HEK293 (cell line): Measurements from ENCODE around the gene RPL29.

Source experiments
- CTCF ChIA-PET: fragments of 350-600 bp; formaldehyde crosslinking; extraction: SDS; loops from one replicate; lab custom pipeline; 2021; ENCODE audit warnings: antibody characterized with exemption; lab: Yijun Ruan, JAX
- POLR2A ChIA-PET: fragments of 300-600 bp; formaldehyde crosslinking; extraction: SDS; loops from one replicate; lab custom pipeline; 2020; ENCODE audit warnings: antibody characterized with exemption, inconsistent platforms; lab: Yijun Ruan, JAX
- H3K27ac ChIP-seq: fragments of 200-500 bp; sonication (Bioruptor generic); 2 replicates; pipeline ENCODE4 v1.5.1; 2014; ENCODE audit warnings: low read depth, low read length, control low read depth, inconsistent platforms; ENCODE audit errors: extremely low read depth
- H3K36me3 ChIP-seq, 2 experiments: fragments of 200-500 bp in 1 of 2; sonication (Bioruptor generic) in 1 of 2; 1 replicate in 1 of 2; 2 replicates in 1 of 2; pipeline ENCODE4 v1.5.1; 2014 to 2017; ENCODE audit warnings: inconsistent platforms in 2 of 2, low read length in 2 of 2; ENCODE audit not compliant: control insufficient read depth in 2 of 2, insufficient read depth in 1 of 2
- H3K4me1 ChIP-seq: fragments of 200-500 bp; sonication (Bioruptor generic); 2 replicates; pipeline ENCODE4 v1.5.1; 2014; ENCODE audit warnings: mild to moderate bottlenecking, low read length, inconsistent platforms; ENCODE audit not compliant: control insufficient read depth, insufficient read depth
- H3K4me3 ChIP-seq: 2 replicates; pipeline ENCODE4 v1.5.1; 2011; ENCODE audit warnings: low read depth, mild to moderate bottlenecking, control low read depth, low read length, moderate library complexity
- H3K9me3 ChIP-seq: fragments of 200-500 bp; sonication (Bioruptor generic); 2 replicates; pipeline ENCODE4 v1.5.1; 2014; ENCODE audit warnings: low read depth, low read length, inconsistent platforms; ENCODE audit not compliant: control insufficient read depth, insufficient read depth
- GLIS2 ChIP-seq: fragments of 450-650 bp; formaldehyde crosslinking; IDR thresholded peaks from 2 replicates; pipeline ENCODE4 v1.5.1; 2016; ENCODE audit warnings: missing biosample characterization, missing genetic modification characterization
- KLF8 ChIP-seq: fragments of 450-650 bp; formaldehyde crosslinking; IDR thresholded peaks from 2 replicates; pipeline ENCODE4 v1.5.1; 2016; ENCODE audit warnings: missing biosample characterization, missing genetic modification characterization
- MZF1 ChIP-seq: fragments of 450-650 bp; formaldehyde crosslinking; IDR thresholded peaks from 2 replicates; pipeline ENCODE4 v1.5.1; 2017; ENCODE audit warnings: missing biosample characterization, missing genetic modification characterization, borderline replicate concordance
- OSR2 ChIP-seq: fragments of 450-650 bp; formaldehyde crosslinking; IDR thresholded peaks from 2 replicates; pipeline ENCODE4 v1.5.1; 2016; ENCODE audit warnings: missing biosample characterization, missing genetic modification characterization
- PRDM2 ChIP-seq: fragments of 450-650 bp; formaldehyde crosslinking; IDR thresholded peaks from 2 replicates; pipeline ENCODE4 v1.5.1; 2016; ENCODE audit warnings: missing biosample characterization, missing genetic modification characterization, borderline replicate concordance
- ZBTB8A ChIP-seq: fragments of 450-650 bp; formaldehyde crosslinking; IDR thresholded peaks from 2 replicates; pipeline ENCODE4 v1.5.1; 2016; ENCODE audit warnings: missing biosample characterization, missing genetic modification characterization
- ZNF112 ChIP-seq: fragments of 450-650 bp; formaldehyde crosslinking; IDR thresholded peaks from 2 replicates; pipeline ENCODE4 v1.5.0; 2017; ENCODE audit warnings: missing biosample characterization, missing genetic modification characterization
- ZNF114 ChIP-seq: fragments of 450-650 bp; formaldehyde crosslinking; IDR thresholded peaks from 2 replicates; pipeline ENCODE4 v1.5.0; 2017; ENCODE audit warnings: missing biosample characterization, missing genetic modification characterization
- ZNF140 ChIP-seq: fragments of 450-650 bp; formaldehyde crosslinking; IDR thresholded peaks from 2 replicates; pipeline ENCODE4 v1.5.1; 2016; ENCODE audit warnings: missing biosample characterization, missing genetic modification characterization
- ZNF19 ChIP-seq: fragments of 450-650 bp; formaldehyde crosslinking; IDR thresholded peaks from 2 replicates; pipeline ENCODE4; 2016; ENCODE audit warnings: missing biosample characterization, missing genetic modification characterization, low read depth
- ZNF555 ChIP-seq: fragments of 450-650 bp; formaldehyde crosslinking; conservative IDR thresholded peaks from 2 replicates; pipeline ENCODE4 v1.5.1; 2017; ENCODE audit warnings: missing biosample characterization, mild to moderate bottlenecking, missing genetic modification characterization, inconsistent platforms
- ZNF670 ChIP-seq: fragments of 450-650 bp; formaldehyde crosslinking; IDR thresholded peaks from 2 replicates; pipeline ENCODE4 v1.5.1; 2016; ENCODE audit warnings: missing biosample characterization, missing genetic modification characterization, low read depth
- ZNF692 ChIP-seq: fragments of 450-650 bp; formaldehyde crosslinking; IDR thresholded peaks from 2 replicates; pipeline ENCODE4 v1.5.1; 2016; ENCODE audit warnings: missing biosample characterization, missing genetic modification characterization
- ZNF768 ChIP-seq: fragments of 450-650 bp; formaldehyde crosslinking; IDR thresholded peaks from 2 replicates; pipeline ENCODE4 v1.5.1; 2018; ENCODE audit warnings: missing biosample characterization, mild to moderate bottlenecking, missing genetic modification characterization
- TF ChIP-seq, protein P1 (sequence below): fragments of 450-650 bp; formaldehyde crosslinking; IDR thresholded peaks from 2 replicates; pipeline ENCODE4 v1.5.1; 2016; ENCODE audit warnings: missing biosample characterization, missing genetic modification characterization
- TF ChIP-seq, protein P2 (sequence below): fragments of 450-650 bp; formaldehyde crosslinking; IDR thresholded peaks from 2 replicates; pipeline ENCODE4 v1.5.1; 2016; ENCODE audit warnings: missing biosample characterization, missing genetic modification characterization
- TF ChIP-seq, protein P3 (sequence below): fragments of 450-650 bp; formaldehyde crosslinking; conservative IDR thresholded peaks from 2 replicates; pipeline ENCODE4 v1.5.1; 2016; ENCODE audit warnings: low read depth, missing biosample characterization, missing genetic modification characterization

RPL29 gene

DNA sequence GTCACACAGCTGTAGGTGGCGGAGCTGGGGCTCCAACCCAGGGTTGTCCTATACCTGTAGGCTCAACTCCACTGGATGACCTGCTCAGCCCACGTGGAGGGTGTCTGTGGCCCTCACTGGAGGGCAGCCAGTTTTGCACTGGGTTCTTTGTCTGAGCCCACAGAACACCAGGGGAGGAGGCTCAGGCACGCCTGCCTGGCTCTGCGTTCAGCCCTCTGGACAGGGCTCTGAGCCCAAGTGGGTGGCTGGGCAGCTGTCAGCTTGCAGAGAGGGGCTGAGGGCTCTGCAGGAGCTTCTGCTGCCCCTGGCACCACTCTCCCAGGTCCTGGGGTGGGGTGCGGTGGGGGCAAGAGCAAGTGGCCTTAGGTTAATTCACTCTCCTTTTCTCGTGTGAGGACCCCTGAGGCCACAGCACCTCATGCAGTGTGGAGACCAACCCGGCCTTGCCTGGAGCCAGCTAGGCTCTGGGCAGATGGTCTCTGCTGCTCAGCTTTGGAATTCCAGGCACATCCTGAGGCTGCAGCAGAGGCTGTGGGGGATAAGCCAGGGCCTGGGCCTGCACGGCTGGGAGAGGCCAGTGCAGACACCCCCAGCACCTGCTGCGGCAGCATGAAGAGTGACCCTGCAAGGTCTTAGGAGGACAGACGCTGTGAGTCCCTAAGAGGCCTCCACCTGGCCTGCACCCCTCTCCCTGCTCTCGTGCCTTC is 37.2 kb upstream of the RPL29 start:
- Histone ChIP-seq H3K36me3 (no peaks in the 10 kb centered on the region), H3K9me3 (no peaks in the 10 kb centered on the region), H3K4me3 (no peak overlapping the region), H3K4me1 (no peaks in the 10 kb centered on the region), H3K27ac (no peak overlapping the region)
- CTCF ChIA-PET: no interaction called here
- POLR2A ChIA-PET: no interaction called here
- TF ChIP-seq PRDM2 (tag by site-specific recombination): no peak
- no peak for TF ChIP-seq ZNF768
- no peak for TF ChIP-seq ZNF112
- no peak for TF ChIP-seq ZNF19 (tag by site-specific recombination)
- TF ChIP-seq, protein P1, sequence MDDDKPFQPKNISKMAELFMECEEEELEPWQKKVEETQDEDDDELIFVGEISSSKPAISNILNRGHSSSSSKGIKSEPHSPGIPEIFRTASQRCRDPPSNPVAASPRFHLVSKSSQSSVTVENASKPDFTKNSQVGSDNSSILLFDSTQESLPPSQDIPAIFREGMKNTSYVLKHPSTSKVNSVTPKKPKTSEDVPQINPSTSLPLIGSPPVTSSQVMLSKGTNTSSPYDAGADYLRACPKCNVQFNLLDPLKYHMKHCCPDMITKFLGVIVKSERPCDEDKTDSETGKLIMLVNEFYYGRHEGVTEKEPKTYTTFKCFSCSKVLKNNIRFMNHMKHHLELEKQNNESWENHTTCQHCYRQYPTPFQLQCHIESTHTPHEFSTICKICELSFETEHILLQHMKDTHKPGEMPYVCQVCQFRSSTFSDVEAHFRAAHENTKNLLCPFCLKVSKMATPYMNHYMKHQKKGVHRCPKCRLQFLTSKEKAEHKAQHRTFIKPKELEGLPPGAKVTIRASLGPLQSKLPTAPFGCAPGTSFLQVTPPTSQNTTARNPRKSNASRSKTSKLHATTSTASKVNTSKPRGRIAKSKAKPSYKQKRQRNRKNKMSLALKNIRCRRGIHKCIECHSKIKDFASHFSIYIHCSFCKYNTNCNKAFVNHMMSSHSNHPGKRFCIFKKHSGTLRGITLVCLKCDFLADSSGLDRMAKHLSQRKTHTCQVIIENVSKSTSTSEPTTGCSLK (tag by site-specific recombination): no peak
- no peak for TF ChIP-seq OSR2 (tag by site-specific recombination)
- TF ChIP-seq GLIS2 (tag by site-specific recombination): no peak
- TF ChIP-seq ZNF692 (tag by site-specific recombination): no peak
- no peak for TF ChIP-seq MZF1
- TF ChIP-seq, protein P2, sequence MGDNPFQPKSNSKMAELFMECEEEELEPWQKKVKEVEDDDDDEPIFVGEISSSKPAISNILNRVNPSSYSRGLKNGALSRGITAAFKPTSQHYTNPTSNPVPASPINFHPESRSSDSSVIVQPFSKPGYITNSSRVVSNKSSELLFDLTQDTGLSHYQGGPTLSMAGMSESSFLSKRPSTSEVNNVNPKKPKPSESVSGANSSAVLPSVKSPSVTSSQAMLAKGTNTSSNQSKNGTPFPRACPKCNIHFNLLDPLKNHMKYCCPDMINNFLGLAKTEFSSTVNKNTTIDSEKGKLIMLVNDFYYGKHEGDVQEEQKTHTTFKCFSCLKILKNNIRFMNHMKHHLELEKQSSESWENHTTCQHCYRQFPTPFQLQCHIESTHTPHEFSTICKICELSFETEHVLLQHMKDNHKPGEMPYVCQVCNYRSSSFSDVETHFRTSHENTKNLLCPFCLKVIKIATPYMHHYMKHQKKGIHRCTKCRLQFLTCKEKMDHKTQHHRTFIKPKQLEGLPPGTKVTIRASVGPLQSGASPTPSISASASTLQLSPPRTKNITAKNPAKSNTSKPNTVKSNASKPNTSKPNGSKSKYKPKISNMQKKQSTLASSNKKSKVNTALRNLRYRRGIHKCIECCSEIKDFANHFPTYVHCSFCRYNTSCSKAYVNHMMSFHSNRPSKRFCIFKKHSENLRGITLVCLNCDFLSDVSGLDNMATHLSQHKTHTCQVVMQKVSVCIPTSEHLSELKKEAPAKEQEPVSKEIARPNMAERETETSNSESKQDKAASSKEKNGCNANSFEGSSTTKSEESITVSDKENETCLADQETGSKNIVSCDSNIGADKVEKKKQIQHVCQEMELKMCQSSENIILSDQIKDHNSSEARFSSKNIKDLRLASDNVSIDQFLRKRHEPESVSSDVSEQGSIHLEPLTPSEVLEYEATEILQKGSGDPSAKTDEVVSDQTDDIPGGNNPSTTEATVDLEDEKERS (tag by site-specific recombination): no peak
- no peak for TF ChIP-seq ZBTB8A (tag by site-specific recombination)
- TF ChIP-seq ZNF114 (tag by site-specific recombination): no peak
- TF ChIP-seq ZNF140 (tag by site-specific recombination): no peak
- no peak for TF ChIP-seq KLF8
- TF ChIP-seq ZNF555 (tag by site-specific recombination): no peak
- TF ChIP-seq, protein P3, sequence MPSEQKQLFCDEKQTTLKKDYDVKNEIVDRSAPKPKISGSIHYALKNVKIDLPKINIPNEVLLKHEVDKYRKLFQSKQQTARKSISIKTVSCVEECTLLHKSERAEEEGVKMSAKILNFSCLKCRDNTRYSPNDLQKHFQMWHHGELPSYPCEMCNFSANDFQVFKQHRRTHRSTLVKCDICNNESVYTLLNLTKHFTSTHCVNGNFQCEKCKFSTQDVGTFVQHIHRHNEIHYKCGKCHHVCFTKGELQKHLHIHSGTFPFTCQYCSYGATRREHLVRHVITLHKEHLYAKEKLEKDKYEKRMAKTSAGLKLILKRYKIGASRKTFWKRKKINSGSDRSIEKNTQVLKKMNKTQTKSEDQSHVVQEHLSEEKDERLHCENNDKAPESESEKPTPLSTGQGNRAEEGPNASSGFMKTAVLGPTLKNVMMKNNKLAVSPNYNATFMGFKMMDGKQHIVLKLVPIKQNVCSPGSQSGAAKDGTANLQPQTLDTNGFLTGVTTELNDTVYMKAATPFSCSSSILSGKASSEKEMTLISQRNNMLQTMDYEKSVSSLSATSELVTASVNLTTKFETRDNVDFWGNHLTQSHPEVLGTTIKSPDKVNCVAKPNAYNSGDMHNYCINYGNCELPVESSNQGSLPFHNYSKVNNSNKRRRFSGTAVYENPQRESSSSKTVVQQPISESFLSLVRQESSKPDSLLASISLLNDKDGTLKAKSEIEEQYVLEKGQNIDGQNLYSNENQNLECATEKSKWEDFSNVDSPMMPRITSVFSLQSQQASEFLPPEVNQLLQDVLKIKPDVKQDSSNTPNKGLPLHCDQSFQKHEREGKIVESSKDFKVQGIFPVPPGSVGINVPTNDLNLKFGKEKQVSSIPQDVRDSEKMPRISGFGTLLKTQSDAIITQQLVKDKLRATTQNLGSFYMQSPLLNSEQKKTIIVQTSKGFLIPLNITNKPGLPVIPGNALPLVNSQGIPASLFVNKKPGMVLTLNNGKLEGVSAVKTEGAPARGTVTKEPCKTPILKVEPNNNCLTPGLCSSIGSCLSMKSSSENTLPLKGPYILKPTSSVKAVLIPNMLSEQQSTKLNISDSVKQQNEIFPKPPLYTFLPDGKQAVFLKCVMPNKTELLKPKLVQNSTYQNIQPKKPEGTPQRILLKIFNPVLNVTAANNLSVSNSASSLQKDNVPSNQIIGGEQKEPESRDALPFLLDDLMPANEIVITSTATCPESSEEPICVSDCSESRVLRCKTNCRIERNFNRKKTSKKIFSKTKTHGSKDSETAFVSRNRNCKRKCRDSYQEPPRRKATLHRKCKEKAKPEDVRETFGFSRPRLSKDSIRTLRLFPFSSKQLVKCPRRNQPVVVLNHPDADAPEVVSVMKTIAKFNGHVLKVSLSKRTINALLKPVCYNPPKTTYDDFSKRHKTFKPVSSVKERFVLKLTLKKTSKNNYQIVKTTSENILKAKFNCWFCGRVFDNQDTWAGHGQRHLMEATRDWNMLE (tag by site-specific recombination): no peak
- no peak for TF ChIP-seq ZNF670
- TF ChIP-seq, all 188 proteins: peak for 0
